DND-41 (cell line): ENCODE data around the gene SMURF2.

Experiments
- CTCF ChIP-seq: IDR thresholded peaks from 2 replicates; pipeline ENCODE4 v1.5.1; 2012; ENCODE audit warnings: borderline replicate concordance, low read length, moderate library complexity, mild to moderate bottlenecking; ENCODE audit not compliant: poor library complexity, severe bottlenecking; ENCODE audit errors: extremely low read depth
- EZH2 ChIP-seq: IDR thresholded peaks from 3 replicates; pipeline ENCODE4 v1.6.1; 2012; ENCODE audit warnings: borderline replicate concordance, low read depth, mild to moderate bottlenecking, moderate library complexity, low read length, inconsistent platforms; ENCODE audit not compliant: severe bottlenecking

GRCh38 chr17:64585146-64585545, 77.0 kb downstream of the SMURF2 start:
- TF ChIP-seq CTCF: no peak
- TF ChIP-seq EZH2: no peak
